Trophoblast cell (in vitro differentiated cells and primary cell): ENCODE data around the gene DCLRE1C.

Experiments used
- DNase-seq, 2 donors: peaks; one replicate each; pipeline ENCODE4 v3.0.0-alpha.2; 2016
- H2AFZ ChIP-seq: 2 replicates; pipeline ENCODE4 v1.6.1; 2013; ENCODE audit warnings: low read length, moderate library complexity, mild to moderate bottlenecking; ENCODE audit not compliant: insufficient read depth, poor library complexity
- H2AK5ac ChIP-seq: 2 replicates; pipeline ENCODE4 v1.6.1; 2013; ENCODE audit warnings: mild to moderate bottlenecking, low read length
- H2BK120ac ChIP-seq: 2 replicates; pipeline ENCODE4 v1.6.1; 2013; ENCODE audit warnings: low read length, mild to moderate bottlenecking, moderate library complexity; ENCODE audit not compliant: insufficient read depth, poor library complexity
- H2BK12ac ChIP-seq: 2 replicates; pipeline ENCODE4 v1.6.1; 2013; ENCODE audit warnings: mild to moderate bottlenecking, low read length, moderate library complexity
- H2BK5ac ChIP-seq: 2 replicates; pipeline ENCODE4 v1.6.1; 2013; ENCODE audit warnings: low read length, low read depth, moderate library complexity, mild to moderate bottlenecking; ENCODE audit not compliant: poor library complexity
- H3K14ac ChIP-seq: 2 replicates; pipeline ENCODE4 v1.6.1; 2013; ENCODE audit warnings: mild to moderate bottlenecking, low read length
- H3K18ac ChIP-seq: 2 replicates; pipeline ENCODE4 v1.6.1; 2013; ENCODE audit warnings: mild to moderate bottlenecking, low read length
- H3K23ac ChIP-seq: 2 replicates; pipeline ENCODE4 v1.6.1; 2013; ENCODE audit warnings: low read length
- H3K27ac ChIP-seq: 2 replicates; pipeline ENCODE4 v1.5.1; 2013; ENCODE audit warnings: low read depth, mild to moderate bottlenecking, inconsistent platforms, low read length, moderate library complexity
- H3K27me3 ChIP-seq: 2 replicates; pipeline ENCODE4 v1.6.1; 2013; ENCODE audit warnings: inconsistent platforms, mild to moderate bottlenecking, low read length, moderate library complexity; ENCODE audit not compliant: insufficient read depth
- H3K36me3 ChIP-seq, 2 experiments: 1 replicate in 1 of 2; 2 replicates in 1 of 2; pipeline ENCODE4 v1.6.1; 2013; ENCODE audit warnings: low read length in 2 of 2, mild to moderate bottlenecking in 2 of 2, moderate library complexity in 1 of 2; ENCODE audit not compliant: insufficient read depth in 2 of 2, control insufficient read depth in 1 of 2
- H3K4ac ChIP-seq: 2 replicates; pipeline ENCODE4 v1.6.1; 2013; ENCODE audit warnings: low read depth, mild to moderate bottlenecking, low read length, moderate library complexity
- H3K4me1 ChIP-seq, 2 experiments: 1 replicate in 1 of 2; 2 replicates in 1 of 2; pipeline ENCODE4 v1.6.1; 2013; ENCODE audit warnings: low read length in 2 of 2, mild to moderate bottlenecking in 2 of 2, moderate library complexity in 1 of 2; ENCODE audit not compliant: insufficient read depth in 2 of 2, control insufficient read depth in 1 of 2
- H3K4me2 ChIP-seq: 2 replicates; pipeline ENCODE4 v1.6.1; 2013; ENCODE audit warnings: inconsistent platforms, mild to moderate bottlenecking, low read length, moderate library complexity
- H3K4me3 ChIP-seq: 2 replicates; pipeline ENCODE4 v1.5.1; 2013; ENCODE audit warnings: mild to moderate bottlenecking, low read depth, low read length, inconsistent platforms
- H3K79me1 ChIP-seq: one replicate; pipeline ENCODE4 v1.6.1; 2013; ENCODE audit warnings: low read length
- H3K79me2 ChIP-seq: 2 replicates; pipeline ENCODE4 v1.6.1; 2013; ENCODE audit warnings: low read length, mild to moderate bottlenecking; ENCODE audit not compliant: control insufficient read depth, insufficient read depth, poor library complexity
- H3K9ac ChIP-seq: 2 replicates; pipeline ENCODE4 v1.6.1; 2013; ENCODE audit warnings: mild to moderate bottlenecking, low read length
- H3K9me3 ChIP-seq: 2 replicates; pipeline ENCODE4 v1.6.1; 2013; ENCODE audit warnings: low read depth, mild to moderate bottlenecking, control low read depth, inconsistent platforms, low read length; ENCODE audit not compliant: insufficient read depth
- H4K12ac ChIP-seq: 2 replicates; pipeline ENCODE4 v1.6.1; 2013; ENCODE audit warnings: low read depth, mild to moderate bottlenecking, low read length, moderate library complexity
- H4K8ac ChIP-seq: 2 replicates; pipeline ENCODE4 v1.6.1; 2013; ENCODE audit warnings: low read depth, mild to moderate bottlenecking, low read length, moderate library complexity
- H4K91ac ChIP-seq: one replicate; pipeline ENCODE4 v1.6.1; 2013; ENCODE audit warnings: low read depth, mild to moderate bottlenecking, low read length, moderate library complexity
- WGBS: extraction: QIAGEN DNeasy Blood & Tissue Kit; methylation state at CpG from one replicate; pipeline ENCODE4 v1.1.7; 2013; ENCODE audit warnings: missing lambda C conversion rate; ENCODE audit not compliant: insufficient read length, insufficient coverage; ENCODE audit errors: extremely low coverage; 5-methylcytosine and 5-hydroxymethylcytosine counted together

DCLRE1C gene

DNA sequence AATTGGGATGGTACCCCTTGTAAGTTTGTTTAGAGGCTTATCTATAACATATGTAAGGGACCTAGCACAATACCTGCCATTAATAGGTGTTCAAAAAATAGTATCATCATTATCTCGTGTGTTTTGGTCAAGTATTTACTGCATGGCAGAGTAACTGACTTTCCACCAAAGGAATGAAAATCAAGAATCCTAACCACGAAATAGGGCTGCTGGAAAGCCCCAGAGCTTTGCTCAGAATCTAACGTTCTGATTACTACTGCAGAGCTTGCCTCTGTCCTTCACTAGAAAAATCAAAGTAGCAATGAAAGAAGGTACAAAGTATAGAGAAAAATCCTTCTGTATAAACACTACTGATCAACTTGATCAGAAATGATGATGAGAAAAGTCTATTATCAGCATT lies 34.9 kb downstream of the DCLRE1C start:
- H3K36me3 ChIP-seq: peaks cover 18 to 31% of the 10 kb centered on the region in 2 experiments
- H3K14ac ChIP-seq: no peak overlapping the region
- H3K18ac ChIP-seq: no peak overlapping the region
- no peak overlapping the region for H3K23ac ChIP-seq
- H3K9ac ChIP-seq: no peak overlapping the region
- no peak overlapping the region for H2BK5ac ChIP-seq
- H4K12ac ChIP-seq: no peak overlapping the region
- H3K4me3 ChIP-seq: no peak overlapping the region
- no peak overlapping the region for H4K91ac ChIP-seq
- no peak overlapping the region for H3K4ac ChIP-seq
- no CpG with 5 or more reads among the region's 3 CpGs for WGBS
- H3K79me2 ChIP-seq: no peaks in the 10 kb centered on the region
- H3K79me1 ChIP-seq: no peaks in the 10 kb centered on the region
- no peaks in the 10 kb centered on the region for H3K27me3 ChIP-seq
- no peak for DNase-seq
- H4K8ac ChIP-seq: no peak overlapping the region
- peaks cover 3% of the 10 kb centered on the region for H3K9me3 ChIP-seq
- H2BK120ac ChIP-seq: no peak overlapping the region
- no peak overlapping the region for H2BK12ac ChIP-seq
- H3K27ac ChIP-seq: no peak overlapping the region
- H3K4me2 ChIP-seq: no peak overlapping the region
- no peak overlapping the region for H2AK5ac ChIP-seq
- no peaks in the 10 kb centered on the region for H3K4me1 ChIP-seq
- no peak overlapping the region for H2AFZ ChIP-seq

GRCh38 chr10:14917827-14918226 lies 36.1 kb downstream of the DCLRE1C start:
- no peak overlapping the region for H2AFZ ChIP-seq
- no CpG with 5 or more reads among the region's 3 CpGs for WGBS
- no peak overlapping the region for H2BK120ac ChIP-seq

DNA sequence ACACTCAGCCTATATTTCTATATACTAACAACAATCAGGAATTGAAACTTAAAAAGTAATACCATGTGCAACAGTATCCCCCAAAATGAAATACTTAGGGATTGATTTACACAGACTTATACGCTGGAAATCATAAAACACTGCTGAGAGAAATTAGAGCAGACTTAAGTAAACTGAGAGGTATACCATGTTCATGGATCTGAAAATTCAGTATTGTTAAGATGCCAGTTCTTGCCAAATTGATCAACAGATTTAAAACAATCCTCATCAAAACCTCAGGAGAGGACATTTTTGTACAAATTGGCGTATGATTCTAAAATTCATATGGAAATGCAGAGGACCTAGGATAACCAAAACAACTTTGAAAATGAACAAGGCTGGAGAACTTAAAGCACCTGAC lies 37.3 kb downstream of the DCLRE1C start:
- H2AK5ac ChIP-seq: no peak overlapping the region
- H3K79me2 ChIP-seq: no peaks in the 10 kb centered on the region
- no peak overlapping the region for H3K18ac ChIP-seq
- no peak overlapping the region for H4K12ac ChIP-seq
- H3K4me1 ChIP-seq: no peaks in the 10 kb centered on the region
- no peak overlapping the region for H2BK120ac ChIP-seq
- no peak for DNase-seq
- no peak overlapping the region for H2BK5ac ChIP-seq
- H3K9me3 ChIP-seq: peaks cover 3% of the 10 kb centered on the region
- H2AFZ ChIP-seq: no peak overlapping the region
- H4K8ac ChIP-seq: no peak overlapping the region
- no CpG with 5 or more reads among the region's 2 CpGs for WGBS
- no peak overlapping the region for H3K4me3 ChIP-seq
- H4K91ac ChIP-seq: no peak overlapping the region
- H3K4ac ChIP-seq: no peak overlapping the region
- no peaks in the 10 kb centered on the region for H3K27me3 ChIP-seq
- H3K27ac ChIP-seq: no peak overlapping the region
- H3K14ac ChIP-seq: no peak overlapping the region
- no peaks in the 10 kb centered on the region for H3K79me1 ChIP-seq
- peaks cover 13 to 18% of the 10 kb centered on the region in 2 experiments for H3K36me3 ChIP-seq
- H3K4me2 ChIP-seq: no peak overlapping the region
- no peak overlapping the region for H3K23ac ChIP-seq
- no peak overlapping the region for H2BK12ac ChIP-seq
- H3K9ac ChIP-seq: no peak overlapping the region

More at GRCh38 chr10:14917827-14918226, 36.1 kb downstream of the DCLRE1C start:
- Histone ChIP-seq H2BK12ac (no peak overlapping the region), H3K18ac (no peak overlapping the region), H3K27ac (no peak overlapping the region), H3K4me2 (no peak overlapping the region), H4K12ac (no peak overlapping the region), H3K23ac (no peak overlapping the region), H3K4me3 (no peak overlapping the region), H3K9ac (no peak overlapping the region), H2BK5ac (no peak overlapping the region), H4K8ac (no peak overlapping the region), H4K91ac (no peak overlapping the region), H3K27me3 (no peaks in the 10 kb centered on the region), H3K4me1 (no peaks in the 10 kb centered on the region), H2AK5ac (no peak overlapping the region), H3K79me2 (no peaks in the 10 kb centered on the region), H3K14ac (no peak overlapping the region), H3K9me3 (peaks cover 3% of the 10 kb centered on the region), H3K36me3 (peaks cover 16 to 26% of the 10 kb centered on the region in 2 experiments), H3K79me1 (no peaks in the 10 kb centered on the region), H3K4ac (no peak overlapping the region)
- DNase-seq: no peak

DNA sequence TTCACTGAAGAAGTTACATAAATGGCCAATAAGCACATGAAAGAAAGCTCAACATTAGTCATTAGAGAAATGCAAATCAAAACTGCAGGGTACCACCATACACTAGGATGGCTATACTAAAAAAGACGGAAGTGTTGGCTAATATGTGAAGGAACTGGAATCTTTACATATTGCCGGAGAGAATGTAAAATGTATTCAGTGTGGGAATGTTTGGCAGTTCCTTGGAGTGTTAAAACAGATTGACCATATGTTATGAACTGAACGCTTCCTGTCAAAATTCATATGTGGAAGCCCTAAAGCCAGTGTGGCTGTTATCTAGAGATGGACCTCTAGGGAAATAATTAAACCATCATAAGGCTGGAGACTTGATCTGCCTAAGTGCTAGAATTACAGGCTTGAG lies 42.1 kb downstream of the DCLRE1C start:
- Histone ChIP-seq H3K23ac (no peak overlapping the region), H3K4me2 (no peak overlapping the region), H4K91ac (no peak overlapping the region), H2AFZ (no peak overlapping the region), H3K36me3 (peaks cover 15 to 22% of the 10 kb centered on the region in 2 experiments), H3K9me3 (peaks cover 2% of the 10 kb centered on the region), H3K9ac (no peak overlapping the region), H3K18ac (no peak overlapping the region), H2BK5ac (no peak overlapping the region), H2AK5ac (no peak overlapping the region), H3K79me2 (no peaks in the 10 kb centered on the region), H2BK12ac (no peak overlapping the region), H4K8ac (no peak overlapping the region), H4K12ac (no peak overlapping the region), H3K14ac (no peak overlapping the region), H3K4me1 (no peaks in the 10 kb centered on the region), H3K4me3 (no peak overlapping the region), H3K4ac (no peak overlapping the region), H3K79me1 (no peaks in the 10 kb centered on the region), H3K27me3 (no peaks in the 10 kb centered on the region), H2BK120ac (no peak overlapping the region), H3K27ac (no peak overlapping the region)
- DNase-seq: no peak
- WGBS: no CpG with 5 or more reads among the region's 3 CpGs
